Measurements from ENCODE around the gene TXNDC8.

Gene TXNDC8

DNA sequence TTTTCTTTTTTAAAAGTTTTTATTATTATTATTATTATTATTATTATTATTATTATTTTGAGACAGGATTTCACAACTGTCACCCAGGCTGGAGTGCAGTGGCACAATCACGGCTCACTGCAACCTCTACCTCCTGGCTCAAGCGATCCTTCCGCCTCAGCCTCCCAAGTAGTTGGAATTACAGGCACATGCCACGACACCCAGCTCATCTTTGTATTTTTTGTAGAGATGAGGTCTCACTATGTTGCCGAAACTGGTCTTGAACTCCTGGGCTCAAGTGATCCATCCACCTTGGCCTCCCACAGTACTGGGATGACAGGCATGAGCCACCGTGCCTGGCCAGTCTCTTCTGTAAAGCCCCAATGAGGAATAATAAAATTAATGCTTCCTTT lies 50.4 kb downstream of the TXNDC8 start:
- H3K27me3 ChIP-seq (ENCODE audit: control insufficient read depth in 5 of 5, insufficient read depth in 4 of 5, low read length in 5 of 5): no peaks in the 10 kb centered on the region
- H3K36me3 ChIP-seq (ENCODE audit: control insufficient read depth in 5 of 5, insufficient read depth in 5 of 5, low read length in 5 of 5): no peaks in the 10 kb centered on the region
- no peaks in the 10 kb centered on the region for H3K4me1 ChIP-seq (ENCODE audit: control insufficient read depth in 5 of 5, insufficient read depth in 5 of 5, low read length in 5 of 5)
- H3K27ac ChIP-seq (ENCODE audit: low read depth, low read length): no peak overlapping the region
- no peak overlapping the region for H3K9ac ChIP-seq (ENCODE audit: low read length in 5 of 5)
- H3K4me3 ChIP-seq (ENCODE audit: low read depth in 1 of 5, low read length in 5 of 5): no peak overlapping the region
- H3K9me3 ChIP-seq (ENCODE audit: control insufficient read depth in 5 of 5, low read length in 5 of 5): no peaks in the 10 kb centered on the region

GRCh38 chr9:110284211-110284844 lies 53.3 kb downstream of the TXNDC8 start:
- H3K9ac ChIP-seq (ENCODE audit: low read length in 5 of 5): no peak overlapping the region
- no peak overlapping the region for H3K27ac ChIP-seq (ENCODE audit: low read depth, low read length)
- H3K9me3 ChIP-seq (ENCODE audit: control insufficient read depth in 5 of 5, low read length in 5 of 5): no peaks in the 10 kb centered on the region
- no peaks in the 10 kb centered on the region for H3K4me1 ChIP-seq (ENCODE audit: control insufficient read depth in 5 of 5, insufficient read depth in 5 of 5, low read length in 5 of 5)
- no peak overlapping the region for H3K4me3 ChIP-seq (ENCODE audit: low read depth in 1 of 5, low read length in 5 of 5)
- H3K27me3 ChIP-seq (ENCODE audit: control insufficient read depth in 5 of 5, insufficient read depth in 4 of 5, low read length in 5 of 5): peaks cover 0 to 4% (median 0%) of the 10 kb centered on the region in 5 donors
- no peaks in the 10 kb centered on the region for H3K36me3 ChIP-seq (ENCODE audit: control insufficient read depth in 5 of 5, insufficient read depth in 5 of 5, low read length in 5 of 5)

- Histone ChIP-seq H3K9me3 (ENCODE audit: control insufficient read depth in 5 of 5, low read length in 5 of 5) (no peaks in the 10 kb centered on the region), H3K36me3 (ENCODE audit: control insufficient read depth in 5 of 5, insufficient read depth in 5 of 5, low read length in 5 of 5) (no peaks in the 10 kb centered on the region), H3K4me3 (ENCODE audit: low read depth in 1 of 5, low read length in 5 of 5) (no peak overlapping the region), H3K9ac (ENCODE audit: low read length in 5 of 5) (no peak overlapping the region), H3K27me3 (ENCODE audit: control insufficient read depth in 5 of 5, insufficient read depth in 4 of 5, low read length in 5 of 5) (peaks cover 0 to 7% (median 0%) of the 10 kb centered on the region in 5 donors), H3K27ac (ENCODE audit: low read depth, low read length) (no peak overlapping the region), H3K4me1 (ENCODE audit: control insufficient read depth in 5 of 5, insufficient read depth in 5 of 5, low read length in 5 of 5) (no peaks in the 10 kb centered on the region)
Measured at GRCh38 chr9:110283751-110284150, 53.9 kb downstream of the TXNDC8 start.

- H3K9me3 ChIP-seq (ENCODE audit: control insufficient read depth in 5 of 5, low read length in 5 of 5): no peaks in the 10 kb centered on the region
- no peak overlapping the region for H3K27ac ChIP-seq (ENCODE audit: low read depth, low read length)
- H3K4me1 ChIP-seq (ENCODE audit: control insufficient read depth in 5 of 5, insufficient read depth in 5 of 5, low read length in 5 of 5): no peaks in the 10 kb centered on the region
- peaks cover 0 to 7% (median 0%) of the 10 kb centered on the region in 5 donors for H3K27me3 ChIP-seq (ENCODE audit: control insufficient read depth in 5 of 5, insufficient read depth in 4 of 5, low read length in 5 of 5)
- H3K36me3 ChIP-seq (ENCODE audit: control insufficient read depth in 5 of 5, insufficient read depth in 5 of 5, low read length in 5 of 5): no peaks in the 10 kb centered on the region
- H3K4me3 ChIP-seq (ENCODE audit: low read depth in 1 of 5, low read length in 5 of 5): no peak overlapping the region
- H3K9ac ChIP-seq (ENCODE audit: low read length in 5 of 5): no peak overlapping the region
Measured at GRCh38 chr9:110282739-110283081, 55.0 kb downstream of the TXNDC8 start.

- Histone ChIP-seq H3K4me1 (ENCODE audit: control insufficient read depth in 5 of 5, insufficient read depth in 5 of 5, low read length in 5 of 5) (no peaks in the 10 kb centered on the region), H3K9me3 (ENCODE audit: control insufficient read depth in 5 of 5, low read length in 5 of 5) (no peaks in the 10 kb centered on the region), H3K4me3 (ENCODE audit: low read depth in 1 of 5, low read length in 5 of 5) (no peak overlapping the region), H3K9ac (ENCODE audit: low read length in 5 of 5) (no peak overlapping the region), H3K36me3 (ENCODE audit: control insufficient read depth in 5 of 5, insufficient read depth in 5 of 5, low read length in 5 of 5) (no peaks in the 10 kb centered on the region), H3K27me3 (ENCODE audit: control insufficient read depth in 5 of 5, insufficient read depth in 4 of 5, low read length in 5 of 5) (peaks cover 0 to 7% (median 0%) of the 10 kb centered on the region in 5 donors), H3K27ac (ENCODE audit: low read depth, low read length) (no peak overlapping the region)
Measured at GRCh38 chr9:110282018-110282738, 55.5 kb downstream of the TXNDC8 start.

GRCh38 chr9:110278080-110278707 lies 59.5 kb downstream of the TXNDC8 start:
- no peaks in the 10 kb centered on the region for H3K9me3 ChIP-seq (ENCODE audit: control insufficient read depth in 5 of 5, low read length in 5 of 5)
- H3K36me3 ChIP-seq (ENCODE audit: control insufficient read depth in 5 of 5, insufficient read depth in 5 of 5, low read length in 5 of 5): no peaks in the 10 kb centered on the region
- H3K9ac ChIP-seq (ENCODE audit: low read length in 5 of 5): no peak overlapping the region
- no peak overlapping the region for H3K4me3 ChIP-seq (ENCODE audit: low read depth in 1 of 5, low read length in 5 of 5)
- no peaks in the 10 kb centered on the region for H3K4me1 ChIP-seq (ENCODE audit: control insufficient read depth in 5 of 5, insufficient read depth in 5 of 5, low read length in 5 of 5)
- peaks cover 0 to 7% (median 0%) of the 10 kb centered on the region in 5 donors for H3K27me3 ChIP-seq (ENCODE audit: control insufficient read depth in 5 of 5, insufficient read depth in 4 of 5, low read length in 5 of 5)
- H3K27ac ChIP-seq (ENCODE audit: low read depth, low read length): no peak overlapping the region

DNA sequence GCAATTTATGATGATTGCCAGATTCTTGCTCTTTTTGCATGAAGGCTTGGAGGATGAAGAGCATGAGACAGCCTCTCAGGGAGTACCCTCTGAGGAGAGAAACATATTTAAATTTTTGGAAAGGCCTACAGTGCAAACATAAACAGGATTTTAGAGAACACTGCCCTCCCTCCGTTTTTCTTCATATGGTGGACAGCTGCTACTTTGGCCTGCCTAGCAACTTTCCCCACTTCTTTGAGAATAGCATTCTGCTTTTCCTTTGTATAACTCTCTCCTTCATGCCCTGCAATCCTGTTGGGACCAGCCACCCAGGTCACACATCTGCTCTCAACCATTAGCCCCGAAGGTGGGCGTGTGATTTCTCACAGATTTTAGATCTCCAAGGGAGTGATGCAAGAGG lies 60.9 kb downstream of the TXNDC8 start:
- no peaks in the 10 kb centered on the region for H3K9me3 ChIP-seq (ENCODE audit: control insufficient read depth in 5 of 5, low read length in 5 of 5)
- no peak overlapping the region for H3K4me3 ChIP-seq (ENCODE audit: low read depth in 1 of 5, low read length in 5 of 5)
- H3K27ac ChIP-seq (ENCODE audit: low read depth, low read length): no peak overlapping the region
- H3K27me3 ChIP-seq (ENCODE audit: control insufficient read depth in 5 of 5, insufficient read depth in 4 of 5, low read length in 5 of 5): peaks cover 0 to 7% (median 0%) of the 10 kb centered on the region in 5 donors
- H3K4me1 ChIP-seq (ENCODE audit: control insufficient read depth in 5 of 5, insufficient read depth in 5 of 5, low read length in 5 of 5): no peaks in the 10 kb centered on the region
- H3K9ac ChIP-seq (ENCODE audit: low read length in 5 of 5): no peak overlapping the region
- no peaks in the 10 kb centered on the region for H3K36me3 ChIP-seq (ENCODE audit: control insufficient read depth in 5 of 5, insufficient read depth in 5 of 5, low read length in 5 of 5)

GRCh38 chr9:110270211-110270995 lies 67.3 kb downstream of the TXNDC8 start:
- H3K27ac ChIP-seq (ENCODE audit: low read depth, low read length): no peak overlapping the region
- H3K4me3 ChIP-seq (ENCODE audit: low read depth in 1 of 5, low read length in 5 of 5): no peak overlapping the region
- no peaks in the 10 kb centered on the region for H3K9me3 ChIP-seq (ENCODE audit: control insufficient read depth in 5 of 5, low read length in 5 of 5)
- H3K36me3 ChIP-seq (ENCODE audit: control insufficient read depth in 5 of 5, insufficient read depth in 5 of 5, low read length in 5 of 5): no peaks in the 10 kb centered on the region
- no peaks in the 10 kb centered on the region for H3K4me1 ChIP-seq (ENCODE audit: control insufficient read depth in 5 of 5, insufficient read depth in 5 of 5, low read length in 5 of 5)
- H3K27me3 ChIP-seq (ENCODE audit: control insufficient read depth in 5 of 5, insufficient read depth in 4 of 5, low read length in 5 of 5): no peaks in the 10 kb centered on the region
- H3K9ac ChIP-seq (ENCODE audit: low read length in 5 of 5): no peak overlapping the region

DNA sequence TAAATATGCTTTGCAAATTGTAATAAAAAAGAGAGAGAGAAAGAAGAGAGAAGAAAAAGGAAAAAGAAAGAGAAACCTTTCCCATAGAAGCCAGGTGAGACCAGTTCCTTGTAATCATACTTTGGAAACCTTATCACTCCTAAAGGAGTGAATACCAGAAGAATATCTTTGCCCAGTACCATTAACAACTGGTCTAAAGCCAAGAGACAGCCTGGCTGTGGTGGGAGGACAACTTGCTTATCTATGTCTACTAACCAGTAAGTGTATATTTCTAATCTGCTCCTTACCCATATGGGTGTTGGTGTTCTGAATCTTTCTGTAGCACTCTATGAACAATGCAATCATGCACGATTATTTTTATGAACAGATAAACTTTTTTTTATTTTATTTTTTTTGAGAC lies 70.9 kb downstream of the TXNDC8 start:
- no peaks in the 10 kb centered on the region for H3K36me3 ChIP-seq (ENCODE audit: control insufficient read depth in 5 of 5, insufficient read depth in 5 of 5, low read length in 5 of 5)
- no peaks in the 10 kb centered on the region for H3K4me1 ChIP-seq (ENCODE audit: control insufficient read depth in 5 of 5, insufficient read depth in 5 of 5, low read length in 5 of 5)
- no peak overlapping the region for H3K9ac ChIP-seq (ENCODE audit: low read length in 5 of 5)
- H3K27ac ChIP-seq (ENCODE audit: low read depth, low read length): no peak overlapping the region
- no peaks in the 10 kb centered on the region for H3K9me3 ChIP-seq (ENCODE audit: control insufficient read depth in 5 of 5, low read length in 5 of 5)
- H3K4me3 ChIP-seq (ENCODE audit: low read depth in 1 of 5, low read length in 5 of 5): no peak overlapping the region
- no peaks in the 10 kb centered on the region for H3K27me3 ChIP-seq (ENCODE audit: control insufficient read depth in 5 of 5, insufficient read depth in 4 of 5, low read length in 5 of 5)

- no peak overlapping the region for H3K4me3 ChIP-seq (ENCODE audit: low read depth in 1 of 5, low read length in 5 of 5)
Measured at GRCh38 chr9:110261632-110262031, 76.0 kb downstream of the TXNDC8 start.

More at GRCh38 chr9:110261632-110262031, 76.0 kb downstream of the TXNDC8 start:
- Histone ChIP-seq H3K4me1 (ENCODE audit: control insufficient read depth in 5 of 5, insufficient read depth in 5 of 5, low read length in 5 of 5) (peaks cover 0 to 21% (median 17%) of the 10 kb centered on the region in 5 donors), H3K9me3 (ENCODE audit: control insufficient read depth in 5 of 5, low read length in 5 of 5) (no peaks in the 10 kb centered on the region), H3K27ac (ENCODE audit: low read depth, low read length) (no peak overlapping the region), H3K9ac (ENCODE audit: low read length in 5 of 5) (no peak overlapping the region), H3K36me3 (ENCODE audit: control insufficient read depth in 5 of 5, insufficient read depth in 5 of 5, low read length in 5 of 5) (no peaks in the 10 kb centered on the region), H3K27me3 (ENCODE audit: control insufficient read depth in 5 of 5, insufficient read depth in 4 of 5, low read length in 5 of 5) (no peaks in the 10 kb centered on the region)
